Measurements from ENCODE around the gene TBC1D24. TPM values are rescaled to one million over a fixed set of nuclear protein-coding genes. Genes with fewer than 3 reads are reported as not detected.

TBC1D24 gene
- total and polyA plus RNA-seq, 2 experiments from 2014 or later = 5.4 to 21.0 TPM

- TF ChIP-seq CTCF (conservative IDR thresholded peaks at IDR 0.05; ENCODE audit: low read depth in 2 of 2) (no peak), CREB1 (CRISPR knock-in tag; IDR thresholded peaks at IDR 0.05; ENCODE audit: low read depth) (no peak), ZNF114 (CRISPR knock-in tag; IDR thresholded peaks at IDR 0.05) (no peak), NANOG (IDR thresholded peaks at IDR 0.05; ENCODE audit: borderline replicate concordance) (no peak), EZH2phosphoT487 (IDR thresholded peaks at IDR 0.05; ENCODE audit: unreplicated experiment) (no peak), REST (IDR thresholded peaks at IDR 0.05; ENCODE audit: unreplicated experiment) (no peak), STAT1 (IDR thresholded peaks at IDR 0.05; ENCODE audit: unreplicated experiment) (no peak)
Measured at GRCh38 chr16:2527071-2527783, 52.3 kb downstream of the TBC1D24 start (continued).

- Histone ChIP-seq H3K27ac (ENCODE audit: low read depth) (no peak overlapping the region), H3K9me2 (ENCODE audit: insufficient read depth) (no peaks in the 10 kb centered on the region), H3K79me2 (replicated peaks; ENCODE audit: insufficient read depth) (no peaks in the 10 kb centered on the region), H3K36me3 (ENCODE audit: insufficient read depth) (no peaks in the 10 kb centered on the region; the same call in 1 of the 2 replicates), H4K20me1 (replicated peaks; ENCODE audit: insufficient read depth) (peaks cover 5% of the 10 kb centered on the region; the same call in 1 of the 2 replicates), H2AFZ (no peak overlapping the region), H3F3A (replicated peaks; ENCODE audit: low read depth) (peaks cover 14% of the 10 kb centered on the region; the same call in 1 of the 2 replicates), H3K4me3 (no peak overlapping the region), H3K4me1 (ENCODE audit: insufficient read depth) (peaks cover 5% of the 10 kb centered on the region), H3K27me3 (ENCODE audit: insufficient read depth) (no peaks in the 10 kb centered on the region), H3K4me2 (no peak overlapping the region)
- peaks cover under 1% of the 10 kb centered on the region; the same call in 1 of the 3 replicates for H3K9me3 Mint-ChIP-seq
- no peak for ATAC-seq
- H3K27me3 Mint-ChIP-seq (ENCODE audit: insufficient read depth, low read depth, poor library complexity) = peaks cover 17% of the 10 kb centered on the region
- peaks cover 6% of the 10 kb centered on the region for H3K4me1 Mint-ChIP-seq
- H3K4me3 Mint-ChIP-seq = no peak overlapping the region
- H3K36me3 Mint-ChIP-seq (ENCODE audit: low read depth) = peaks cover 22% of the 10 kb centered on the region
- no peak overlapping the region for H3K27ac Mint-ChIP-seq
- DNase-seq (ENCODE audit: low spot score) = no peak
- TF ChIP-seq STAT1 (IDR thresholded peaks at IDR 0.05; ENCODE audit: unreplicated experiment) (no peak), REST (IDR thresholded peaks at IDR 0.05; ENCODE audit: unreplicated experiment) (no peak), CTCF (conservative IDR thresholded peaks at IDR 0.05; ENCODE audit: low read depth in 2 of 2) (no peak), EZH2 (IDR thresholded peaks at IDR 0.05; ENCODE audit: low read depth, unreplicated experiment) (no peak), ZNF331 (CRISPR knock-in tag; IDR thresholded peaks at IDR 0.05; ENCODE audit: low read depth) (no peak), NANOG (IDR thresholded peaks at IDR 0.05; ENCODE audit: borderline replicate concordance) (no peak), JUNB (IDR thresholded peaks at IDR 0.05; ENCODE audit: unreplicated experiment) (no peak), POLR2AphosphoS5 (IDR thresholded peaks at IDR 0.05; ENCODE audit: low read depth) (no peak), ETS1 (IDR thresholded peaks at IDR 0.05) (no peak), EZH2phosphoT487 (IDR thresholded peaks at IDR 0.05; ENCODE audit: unreplicated experiment) (no peak), CREB1 (CRISPR knock-in tag; IDR thresholded peaks at IDR 0.05; ENCODE audit: low read depth) (no peak)
Measured at GRCh38 chr16:2527784-2528100, 52.8 kb downstream of the TBC1D24 start.
